Gastrocnemius medialis (tissue), 4 donors: ENCODE measurements around the gene TECPR2.
"Not testable (repeated sequence)": the region's sequence is repeated elsewhere in the genome, so short reads cannot be mapped to it uniquely, and the experiment has no call there.

Source experiments
- CTCF ChIP-seq, 5 experiments: fragments of 450-650 bp in 3 of 5; fragments of 200-600 bp in 2 of 5; sonication (generic) in 2 of 5; IDR thresholded peaks in 4 of 5; conservative IDR thresholded peaks in 1 of 5; 1 replicate in 4 of 5; 2 replicates in 1 of 5; pipeline ENCODE4 v1.5.1; 2016 to 2019; ENCODE audit warnings: antibody characterized with exemption in 5 of 5, mild to moderate bottlenecking in 3 of 5, moderate library complexity in 3 of 5
- POLR2A ChIP-seq, 2 donors: fragments of 450-650 bp; IDR thresholded peaks; one replicate each; pipeline ENCODE4 v1.6.1; 2017; ENCODE audit warnings: antibody characterized with exemption in 2 of 2, mild to moderate bottlenecking in 2 of 2, moderate library complexity in 2 of 2

GRCh38 chr14:102519709-102520108 is 157.0 kb downstream of the TECPR2 start:
- not testable (repeated sequence) for TF ChIP-seq POLR2A (IDR thresholded peaks at IDR 0.05); CTCF (IDR thresholded peaks at IDR 0.05 in 4 of 5, conservative IDR thresholded peaks at IDR 0.05 in 1 of 5)
